A549 treated with CORT108297 at 1 μM for 4 hours (cell line): ENCODE results near the gene ZBTB8B. TPM values are rescaled to one million over a fixed set of nuclear protein-coding genes. Genes with fewer than 3 reads are reported as not detected.

Source experiments
- total RNA-seq: library from RNA; stranded (reverse); fragments of 200-300 nt; extraction: Qiagen RNA extraction; gene quantifications from 5 replicates; pipeline ENCODE4 v1.2.3, GENCODE V29; 2022

ZBTB8B gene
- total RNA-seq: under 0.01 TPM in 1 of 5 replicates, not detected in the others

GRCh38 chr1:32464716-32465577 lies at the start of gene ZBTB8B:
Gene ZBTB8B, plus strand, starts transcription at chr1:32465072. Its CDS starts 5,553 bp downstream, at chr1:32470625.

Other genes with a start within 250 kb of the ZBTB8B start
- gene TMEM234, start 242.7 kb upstream of the ZBTB8B start, total RNA-seq: 7.7 to 10.5 TPM (median 9.7 TPM) in 5 replicates
- 269 to 284 TPM (median 278 TPM) in 5 replicates for gene EIF3I, start 242.7 kb upstream of the ZBTB8B start, total RNA-seq
- 0.44 to 0.87 TPM (median 0.66 TPM) in 5 replicates for gene FAM167B, start 217.8 kb upstream of the ZBTB8B start, total RNA-seq
- gene LCK, start 213.8 kb upstream of the ZBTB8B start, total RNA-seq: 0.16 TPM in 1 of 5 replicates, not detected in the others
- gene HDAC1, start 173.0 kb upstream of the ZBTB8B start, total RNA-seq: 53.0 to 60.3 TPM (median 56.2 TPM) in 5 replicates
- gene MARCKSL1, start 128.8 kb upstream of the ZBTB8B start, total RNA-seq: 57.0 to 77.4 TPM (median 72.1 TPM) in 5 replicates
- gene FAM229A, start 102.6 kb upstream of the ZBTB8B start, total RNA-seq: 2.3 to 4.4 TPM (median 3.8 TPM) in 5 replicates
- 0.07 to 0.11 TPM in 2 of 5 replicates, not detected in the others for gene TSSK3, start 102.5 kb upstream of the ZBTB8B start, total RNA-seq
- 19.1 to 22.7 TPM (median 22.3 TPM) in 5 replicates for gene BSDC1, start 70.6 kb upstream of the ZBTB8B start, total RNA-seq
- gene ZBTB8A, start 74.4 kb downstream of the ZBTB8B start, total RNA-seq: 3.4 to 4.2 TPM (median 3.6 TPM) in 5 replicates
- 29.7 to 56.0 TPM (median 37.5 TPM) in 5 replicates for gene ZBTB8OS, start 185.5 kb downstream of the ZBTB8B start, total RNA-seq
- gene RBBP4, start 186.1 kb downstream of the ZBTB8B start, total RNA-seq: 67.8 to 98.9 TPM (median 78.6 TPM) in 5 replicates
- gene SYNC, start 237.7 kb downstream of the ZBTB8B start, total RNA-seq: 9.1 to 14.8 TPM (median 12.4 TPM) in 5 replicates